DND-41 (cell line): ENCODE results near the gene TFB1M.

Experiments used
- CTCF ChIP-seq: IDR thresholded peaks from 2 replicates; pipeline ENCODE4 v1.5.1; 2012; ENCODE audit warnings: borderline replicate concordance, low read length, moderate library complexity, mild to moderate bottlenecking; ENCODE audit not compliant: poor library complexity, severe bottlenecking; ENCODE audit errors: extremely low read depth
- EZH2 ChIP-seq: IDR thresholded peaks from 3 replicates; pipeline ENCODE4 v1.6.1; 2012; ENCODE audit warnings: borderline replicate concordance, low read depth, mild to moderate bottlenecking, moderate library complexity, low read length, inconsistent platforms; ENCODE audit not compliant: severe bottlenecking

GRCh38 chr6:155215906-155216305, 98.4 kb downstream of the TFB1M start:
- TF ChIP-seq CTCF (no peak), EZH2 (no peak)
